GM10266 (cell line): Measurements from ENCODE around the gene STK35.

ENCODE experiments used
- DNase-seq: peaks from one replicate; pipeline ENCODE4 v3.0.0; 2012; ENCODE audit errors: extremely low spot score
- TF ChIP-seq, protein P1 (sequence below): IDR thresholded peaks from 2 replicates; pipeline ENCODE4 v1.5.1; 2012; ENCODE audit warnings: mild to moderate bottlenecking, low read depth; ENCODE audit not compliant: control insufficient read depth, insufficient read depth; ENCODE audit errors: missing control alignments

The STK35 gene

DNA sequence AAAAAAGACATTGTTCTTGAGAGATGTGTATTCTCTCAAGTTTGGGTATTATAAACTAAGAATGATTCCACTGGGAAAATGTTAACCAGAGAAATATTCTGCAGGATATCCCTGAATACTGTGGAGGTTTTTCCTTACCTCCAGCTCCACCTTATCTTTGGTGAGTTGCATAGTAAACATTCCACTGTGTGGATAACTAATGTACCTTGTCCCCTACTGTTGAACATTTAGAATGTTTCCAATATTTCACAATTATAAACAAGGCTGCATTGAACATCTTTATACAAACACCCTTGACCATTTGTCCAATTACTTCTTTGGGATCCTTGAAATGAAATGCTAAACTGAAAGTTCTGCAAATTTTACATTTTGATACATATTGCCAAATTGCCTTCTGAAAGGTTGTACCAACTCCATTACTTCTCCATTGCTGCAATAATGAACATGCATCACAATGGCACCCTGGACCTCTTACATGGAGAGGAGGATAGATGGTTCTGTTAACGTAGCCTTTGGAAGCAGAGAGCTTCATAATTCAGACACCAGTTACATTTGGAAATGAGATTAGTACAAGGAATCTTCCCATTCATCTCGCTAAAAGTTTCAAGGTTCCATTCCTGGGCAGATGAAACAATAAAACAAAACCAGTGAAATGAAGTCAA is 35.0 kb upstream of the STK35 start:
- TF ChIP-seq, protein P1, sequence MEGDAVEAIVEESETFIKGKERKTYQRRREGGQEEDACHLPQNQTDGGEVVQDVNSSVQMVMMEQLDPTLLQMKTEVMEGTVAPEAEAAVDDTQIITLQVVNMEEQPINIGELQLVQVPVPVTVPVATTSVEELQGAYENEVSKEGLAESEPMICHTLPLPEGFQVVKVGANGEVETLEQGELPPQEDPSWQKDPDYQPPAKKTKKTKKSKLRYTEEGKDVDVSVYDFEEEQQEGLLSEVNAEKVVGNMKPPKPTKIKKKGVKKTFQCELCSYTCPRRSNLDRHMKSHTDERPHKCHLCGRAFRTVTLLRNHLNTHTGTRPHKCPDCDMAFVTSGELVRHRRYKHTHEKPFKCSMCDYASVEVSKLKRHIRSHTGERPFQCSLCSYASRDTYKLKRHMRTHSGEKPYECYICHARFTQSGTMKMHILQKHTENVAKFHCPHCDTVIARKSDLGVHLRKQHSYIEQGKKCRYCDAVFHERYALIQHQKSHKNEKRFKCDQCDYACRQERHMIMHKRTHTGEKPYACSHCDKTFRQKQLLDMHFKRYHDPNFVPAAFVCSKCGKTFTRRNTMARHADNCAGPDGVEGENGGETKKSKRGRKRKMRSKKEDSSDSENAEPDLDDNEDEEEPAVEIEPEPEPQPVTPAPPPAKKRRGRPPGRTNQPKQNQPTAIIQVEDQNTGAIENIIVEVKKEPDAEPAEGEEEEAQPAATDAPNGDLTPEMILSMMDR = no peak
- no peak for DNase-seq

- TF ChIP-seq, protein P1 = no peak
- no peak for DNase-seq
These were observed 20.9 kb upstream of the STK35 start for GRCh38 chr20:2080532-2081224.

DNA sequence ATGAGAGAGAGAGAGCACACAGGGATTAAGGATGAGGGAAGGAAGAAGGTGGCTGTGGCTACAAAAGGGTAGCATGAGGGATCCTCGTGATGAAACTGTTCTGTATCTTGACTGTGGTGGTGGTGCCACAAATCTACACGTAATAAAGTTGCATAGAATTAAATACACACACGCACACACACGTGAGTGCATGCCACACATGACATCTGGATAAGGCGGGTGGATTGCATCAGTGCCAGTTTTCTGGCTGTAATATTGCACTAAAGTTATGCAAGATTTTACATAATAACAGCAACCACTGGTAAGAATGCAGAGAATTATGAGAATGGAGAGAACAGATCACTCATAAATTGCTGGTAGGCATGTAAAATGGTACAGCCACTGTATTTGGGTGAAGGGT is 16.9 kb upstream of the STK35 start:
- TF ChIP-seq, protein P1 = no peak
- DNase-seq = no peak

- DNase-seq = no peak
- TF ChIP-seq, protein P1 = no peak
These were observed 15.2 kb upstream of the STK35 start for GRCh38 chr20:2086177-2086979.

- DNase-seq = no peak
These were observed 14.6 kb upstream of the STK35 start for GRCh38 chr20:2086980-2087377.

GRCh38 chr20:2088891-2089290 is 12.7 kb upstream of the STK35 start:
- TF ChIP-seq, protein P1 = no peak
- no peak for DNase-seq

More at GRCh38 chr20:2086980-2087377, 14.6 kb upstream of the STK35 start:
- TF ChIP-seq, protein P1 = no peak
